A549 (cell line): ENCODE results near the gene GRK1. TPM values are rescaled to one million over a fixed set of nuclear protein-coding genes. Genes with fewer than 3 reads are reported as not detected.

Experiments
- ATAC-seq, 2 experiments: fragments of 200-7000 bp in 1 of 2; fragments of >200 bp in 1 of 2; cut with Nextera tagmentation in 1 of 2; cut with Tn5 transposase in 1 of 2; 3 replicates each; pipeline versions ENCODE4 v1.8.0 to v1.9.1; 2018 to 2020; ENCODE audit warnings: mild to moderate bottlenecking in 1 of 2, moderate library complexity in 1 of 2
- CTCF ChIA-PET: fragments of 300-600 bp; sonication (Branson Sonifier 250); formaldehyde crosslinking; extraction: SDS; loops from one replicate; lab custom pipeline; 2021; ENCODE audit warnings: antibody characterized with exemption, inconsistent platforms; lab: Yijun Ruan, JAX
- POLR2A ChIA-PET: fragments of 350-600 bp; formaldehyde crosslinking; extraction: SDS; loops from one replicate; lab custom pipeline; 2021; ENCODE audit warnings: antibody characterized with exemption, inconsistent platforms; lab: Yijun Ruan, JAX
- DNase-seq, 2 experiments: peaks; one replicate each; pipeline versions ENCODE4 v3.0.0 to v3.0.0-alpha.2; 2011 to 2016; ENCODE audit warnings: low read depth in 1 of 2, low spot score in 1 of 2
- FAIRE-seq: peaks from 2 replicates; lab custom pipeline; 2011; peaks lifted over from hg19 to GRCh38; lab: Jason Lieb, UNC
- H3K27ac ChIP-seq, 2 experiments: fragments of >200 bp; sonication (Bioruptor Twin); formaldehyde crosslinking; 3 replicates each; pipeline ENCODE4 v1.5.1; 2016 to 2017
- H3K4me1 ChIP-seq: fragments of >200 bp; sonication (Bioruptor Twin); formaldehyde crosslinking; 3 replicates; pipeline ENCODE4 v1.6.1; 2016
- H3K4me2 ChIP-seq: fragments of >200 bp; sonication (Bioruptor Twin); formaldehyde crosslinking; 3 replicates; pipeline ENCODE4 v1.6.1; 2016
- H3K4me3 ChIP-seq: fragments of >200 bp; sonication (Bioruptor Twin); formaldehyde crosslinking; 3 replicates; pipeline ENCODE4 v1.5.1; 2016
- H3K9me3 ChIP-seq: fragments of >200 bp; sonication (Bioruptor Twin); formaldehyde crosslinking; 3 replicates; pipeline ENCODE4 v1.6.1; 2016
- CBX8 ChIP-seq: fragments of 200-600 bp; sonication (generic); IDR thresholded peaks from 2 replicates; pipeline ENCODE4 v1.6.1; 2016
- CEBPB ChIP-seq, 2 experiments: fragments of >200 bp in 1 of 2; sonication (Bioruptor Twin) in 1 of 2; formaldehyde crosslinking in 1 of 2; IDR thresholded peaks; 2 replicates each; pipeline ENCODE4 v1.6.1; 2012 to 2016
- CHD4 ChIP-seq: fragments of 200-600 bp; sonication (generic); IDR thresholded peaks from 2 replicates; pipeline ENCODE4 v1.6.1; 2016; ENCODE audit warnings: antibody characterized with exemption, mild to moderate bottlenecking, borderline replicate concordance
- ELK1 ChIP-seq: fragments of 150-350 bp; IDR thresholded peaks from 2 replicates; pipeline ENCODE4 v1.6.1; 2014; ENCODE audit warnings: low read depth, mild to moderate bottlenecking, low read length
- EP300 ChIP-seq, 2 experiments: fragments of >200 bp; sonication (Bioruptor Twin); formaldehyde crosslinking; IDR thresholded peaks; 2 replicates in 1 of 2; 3 replicates in 1 of 2; pipeline ENCODE4 v1.6.1; 2016 to 2017
- ESRRA ChIP-seq: fragments of 150-350 bp; IDR thresholded peaks from 2 replicates; pipeline ENCODE4 v1.6.1; 2014; ENCODE audit warnings: mild to moderate bottlenecking, low read length, borderline replicate concordance
- FOSB ChIP-seq: fragments of 250-450 bp; sonication (Bioruptor Pico); IDR thresholded peaks from 2 replicates; pipeline ENCODE4 v1.5.0; 2020; ENCODE audit warnings: mild to moderate bottlenecking, moderate library complexity
- FOXS1 ChIP-seq: fragments of 250-450 bp; sonication (Bioruptor Pico); IDR thresholded peaks from 2 replicates; pipeline ENCODE4 v1.5.0; 2020; ENCODE audit warnings: mild to moderate bottlenecking, moderate library complexity
- GATA3 ChIP-seq: IDR thresholded peaks from 2 replicates; pipeline ENCODE4 v1.6.1; 2012; ENCODE audit warnings: borderline replicate concordance
- HEYL ChIP-seq: fragments of 250-450 bp; sonication (Bioruptor Pico); IDR thresholded peaks from 2 replicates; pipeline ENCODE4 v1.8.0; 2021; ENCODE audit warnings: mild to moderate bottlenecking, moderate library complexity
- MAZ ChIP-seq: fragments of 150-350 bp; IDR thresholded peaks from 2 replicates; pipeline ENCODE4 v1.6.1; 2014; ENCODE audit warnings: antibody characterized with exemption, low read depth, low read length, borderline replicate concordance
- MYC ChIP-seq: IDR thresholded peaks from 2 replicates; pipeline ENCODE4 v1.6.1; 2012; ENCODE audit warnings: mild to moderate bottlenecking, inconsistent platforms, low read length, improper control_type of control experiment, borderline replicate concordance
- NFE2L2 ChIP-seq: fragments of 150-350 bp; conservative IDR thresholded peaks from 2 replicates; pipeline ENCODE4 v1.6.1; 2014; ENCODE audit warnings: low read length
- PHF8 ChIP-seq: fragments of 200-600 bp; sonication (generic); IDR thresholded peaks from 2 replicates; pipeline ENCODE4 v1.6.1; 2016; ENCODE audit warnings: low read depth, mild to moderate bottlenecking, antibody characterized with exemption, moderate library complexity, borderline replicate concordance
- POLR2A ChIP-seq: IDR thresholded peaks from 2 replicates; pipeline ENCODE4 v1.6.1; 2012; ENCODE audit warnings: mild to moderate bottlenecking, low read length
- POLR2AphosphoS2 ChIP-seq: conservative IDR thresholded peaks from 2 replicates; pipeline ENCODE4 v1.6.1; 2012; ENCODE audit warnings: low read length, improper control_type of control experiment, inconsistent platforms
- REST ChIP-seq: fragments of 200-600 bp; sonication (generic); IDR thresholded peaks from 2 replicates; pipeline ENCODE4 v1.6.1; 2016; ENCODE audit warnings: antibody characterized with exemption, mild to moderate bottlenecking, moderate library complexity
- ZNF302 ChIP-seq: fragments of 250-450 bp; sonication (Bioruptor Pico); IDR thresholded peaks from 2 replicates; pipeline ENCODE4 v1.9.0; 2021; ENCODE audit warnings: inconsistent platforms, mild to moderate bottlenecking, moderate library complexity
- ZSCAN20 ChIP-seq: fragments of 250-450 bp; sonication (Bioruptor Pico); IDR thresholded peaks from 2 replicates; pipeline ENCODE4 v1.8.0; 2022; ENCODE audit warnings: mild to moderate bottlenecking, moderate library complexity
- WGBS: methylation state at CpG from one replicate; pipeline ENCODE4 v1.1.6; 2017; ENCODE audit errors: missing lambda C conversion rate; 5-methylcytosine and 5-hydroxymethylcytosine counted together
- polyA plus RNA-seq, 4 experiments: library from polyadenylated mRNA; depleted of rRNA in 3 of 4; stranded (reverse); fragments of >200 nt; fragmentation: RNase III in 1 of 4; extraction: RNeasy Plus Mini Kit Qiagen cat#74134 plus additional on column Dnase treatment in 1 of 4; gene quantifications; 2 replicates in 3 of 4; 3 replicates in 1 of 4; pipeline ENCODE4 v1.2.3, GENCODE V29; 2011 to 2017
- TF ChIP-seq, protein P1 (sequence below): IDR thresholded peaks from 2 replicates; pipeline ENCODE4 v1.6.1; 2012
- TF ChIP-seq, protein P2 (sequence below): fragments of 250-450 bp; sonication (Bioruptor Pico); IDR thresholded peaks from 2 replicates; pipeline ENCODE4 v1.5.0; 2020; ENCODE audit warnings: low read depth, mild to moderate bottlenecking, moderate library complexity
- TF ChIP-seq, protein P3 (sequence below): fragments of >200 bp; sonication (Bioruptor Twin); formaldehyde crosslinking; IDR thresholded peaks from 3 replicates; pipeline ENCODE4 v1.5.1; 2016

Gene GRK1
- polyA plus RNA-seq, 2 of the 4 experiments (the other 2 are of a cell fraction): not detected

DNA sequence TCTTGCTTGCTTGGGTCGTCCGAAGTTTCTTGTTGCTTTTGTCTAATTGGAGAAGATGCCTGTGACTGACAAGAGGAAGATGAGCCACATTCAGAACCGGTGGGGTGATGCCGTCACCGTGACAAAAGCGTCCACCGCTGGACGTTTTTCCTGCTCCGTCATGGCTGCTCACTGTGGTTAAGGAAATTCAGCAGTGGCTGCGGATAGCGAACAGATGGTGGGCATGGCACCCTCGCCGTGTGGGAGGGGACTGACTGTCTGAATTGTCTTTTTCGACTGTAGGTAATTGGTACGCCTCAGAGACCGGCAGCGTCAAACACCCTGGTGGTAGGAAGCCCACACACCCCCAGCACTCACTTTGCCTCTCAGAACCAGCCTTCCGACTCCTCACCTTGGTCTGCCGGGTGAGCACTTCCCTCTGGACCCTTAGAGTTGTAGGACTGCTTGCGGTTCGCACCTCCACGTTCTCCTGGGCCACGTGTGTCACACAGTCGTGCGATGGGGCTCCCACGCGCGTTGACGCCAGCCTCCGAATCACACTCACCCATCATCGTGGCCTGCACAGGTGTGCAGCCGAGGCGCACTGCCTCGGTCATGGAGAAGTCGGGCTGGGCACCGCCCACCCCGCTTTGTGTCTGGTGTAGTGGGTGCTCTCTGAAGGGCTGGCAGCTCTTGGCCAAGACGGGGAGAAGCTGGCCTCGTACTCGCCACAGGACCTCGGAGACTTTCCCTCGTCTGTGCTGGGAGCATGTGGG is 35.5 kb upstream of the GRK1 start:
- Histone ChIP-seq H3K9me3 (no peaks in the 10 kb centered on the region), H3K27ac (no peak overlapping the region), H3K4me3 (no peak overlapping the region), H3K4me2 (no peak overlapping the region), H3K4me1 (no peaks in the 10 kb centered on the region)
- CTCF ChIA-PET: no interaction called here
- 93% methylated on average over 32 of the region's 42 CpGs for WGBS
- TF ChIP-seq EP300 (IDR thresholded peaks at IDR 0.05) (no peak), ZNF302 (CRISPR knock-in tag) (no peak), FOSB (CRISPR knock-in tag) (no peak), GATA3 (no peak), POLR2AphosphoS2 (no peak), ZSCAN20 (no peak), CEBPB (IDR thresholded peaks at IDR 0.05) (no peak), REST (no peak), ESRRA (no peak), MAZ (no peak), MYC (no peak), CBX8 (no peak), FOXS1 (CRISPR knock-in tag) (no peak), ELK1 (no peak), CHD4 (no peak), POLR2A (no peak)
- TF ChIP-seq, protein P1, sequence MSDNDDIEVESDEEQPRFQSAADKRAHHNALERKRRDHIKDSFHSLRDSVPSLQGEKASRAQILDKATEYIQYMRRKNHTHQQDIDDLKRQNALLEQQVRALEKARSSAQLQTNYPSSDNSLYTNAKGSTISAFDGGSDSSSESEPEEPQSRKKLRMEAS: no peak
- TF ChIP-seq, protein P2, sequence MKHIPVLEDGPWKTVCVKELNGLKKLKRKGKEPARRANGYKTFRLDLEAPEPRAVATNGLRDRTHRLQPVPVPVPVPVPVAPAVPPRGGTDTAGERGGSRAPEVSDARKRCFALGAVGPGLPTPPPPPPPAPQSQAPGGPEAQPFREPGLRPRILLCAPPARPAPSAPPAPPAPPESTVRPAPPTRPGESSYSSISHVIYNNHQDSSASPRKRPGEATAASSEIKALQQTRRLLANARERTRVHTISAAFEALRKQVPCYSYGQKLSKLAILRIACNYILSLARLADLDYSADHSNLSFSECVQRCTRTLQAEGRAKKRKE (CRISPR knock-in tag): no peak
- ATAC-seq: no peak
- POLR2A ChIA-PET: no interaction called here
- no peak for DNase-seq
- no peak for FAIRE-seq

DNA sequence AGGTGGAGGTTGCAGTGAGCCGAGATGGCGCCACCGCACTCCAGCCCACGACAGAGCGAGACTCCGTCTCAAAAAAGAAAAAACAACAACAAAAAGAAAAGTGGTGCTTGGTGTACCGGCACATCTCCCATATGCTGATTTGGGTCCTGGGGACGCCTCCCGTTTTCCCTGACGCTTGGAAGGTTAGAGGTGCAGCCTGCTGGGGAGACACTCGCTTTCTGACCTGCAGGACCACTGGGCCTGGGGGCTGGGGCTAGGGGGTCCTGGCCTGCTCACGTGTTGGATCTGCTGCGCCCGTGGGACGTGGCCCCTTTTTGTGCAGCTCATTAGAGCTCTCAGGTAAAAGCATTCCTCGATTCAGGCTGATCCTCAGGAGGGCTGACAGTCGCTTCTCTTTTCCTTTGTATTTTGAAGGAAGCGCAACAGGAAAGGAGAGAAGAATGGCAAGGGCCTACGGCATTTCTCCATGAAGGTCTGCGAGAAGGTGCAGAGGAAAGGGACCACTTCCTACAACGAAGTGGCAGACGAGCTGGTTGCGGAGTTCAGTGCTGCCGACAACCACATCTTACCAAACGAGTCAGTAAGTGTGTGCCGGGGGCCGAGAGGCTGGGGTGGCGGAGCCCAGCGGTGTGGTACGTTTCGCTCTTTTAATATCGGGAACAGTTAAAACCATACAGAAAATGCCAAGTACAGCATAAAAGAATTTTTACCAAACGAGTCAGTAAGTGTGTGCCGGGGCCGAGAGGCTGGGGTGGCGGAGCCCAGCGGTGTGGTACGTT is 34.1 kb upstream of the GRK1 start:
- no peak overlapping the region for H3K27ac ChIP-seq
- no peak overlapping the region for H3K4me3 ChIP-seq
- no peaks in the 10 kb centered on the region for H3K9me3 ChIP-seq
- H3K4me1 ChIP-seq: no peaks in the 10 kb centered on the region
- no peak for TF ChIP-seq FOSB (CRISPR knock-in tag)
- no peak for TF ChIP-seq PHF8
- TF ChIP-seq FOXS1 (CRISPR knock-in tag): no peak
- no peak for TF ChIP-seq HEYL
- no peak for TF ChIP-seq CEBPB (IDR thresholded peaks at IDR 0.05)
- TF ChIP-seq MAZ: no peak
- TF ChIP-seq, protein P3, sequence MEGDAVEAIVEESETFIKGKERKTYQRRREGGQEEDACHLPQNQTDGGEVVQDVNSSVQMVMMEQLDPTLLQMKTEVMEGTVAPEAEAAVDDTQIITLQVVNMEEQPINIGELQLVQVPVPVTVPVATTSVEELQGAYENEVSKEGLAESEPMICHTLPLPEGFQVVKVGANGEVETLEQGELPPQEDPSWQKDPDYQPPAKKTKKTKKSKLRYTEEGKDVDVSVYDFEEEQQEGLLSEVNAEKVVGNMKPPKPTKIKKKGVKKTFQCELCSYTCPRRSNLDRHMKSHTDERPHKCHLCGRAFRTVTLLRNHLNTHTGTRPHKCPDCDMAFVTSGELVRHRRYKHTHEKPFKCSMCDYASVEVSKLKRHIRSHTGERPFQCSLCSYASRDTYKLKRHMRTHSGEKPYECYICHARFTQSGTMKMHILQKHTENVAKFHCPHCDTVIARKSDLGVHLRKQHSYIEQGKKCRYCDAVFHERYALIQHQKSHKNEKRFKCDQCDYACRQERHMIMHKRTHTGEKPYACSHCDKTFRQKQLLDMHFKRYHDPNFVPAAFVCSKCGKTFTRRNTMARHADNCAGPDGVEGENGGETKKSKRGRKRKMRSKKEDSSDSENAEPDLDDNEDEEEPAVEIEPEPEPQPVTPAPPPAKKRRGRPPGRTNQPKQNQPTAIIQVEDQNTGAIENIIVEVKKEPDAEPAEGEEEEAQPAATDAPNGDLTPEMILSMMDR: no peak
- no peak for TF ChIP-seq NFE2L2
- H3K4me2 ChIP-seq: no peak overlapping the region
- WGBS: 96% methylated on average over 34 of the region's 38 CpGs
- ChIA-PET POLR2A (no interaction called here), CTCF (no interaction called here)
- DNase-seq (no peak), FAIRE-seq (no peak), ATAC-seq (no peak)
